GM21786 (cell line): ENCODE measurements around the gene CENPU.

Experiments used
- ATAC-seq: cut with Tn5 transposase; IDR thresholded peaks from one replicate; pipeline ENCODE4 v1.9.1; 2021; ENCODE audit not compliant: unreplicated experiment

CENPU gene

GRCh38 chr4:184713887-184714286 is 20.0 kb downstream of the CENPU start:
- no peak for ATAC-seq

GRCh38 chr4:184712322-184712721 is 21.6 kb downstream of the CENPU start:
- no peak for ATAC-seq

GRCh38 chr4:184706453-184706852 is 27.4 kb downstream of the CENPU start:
- ATAC-seq, result no peak

DNA sequence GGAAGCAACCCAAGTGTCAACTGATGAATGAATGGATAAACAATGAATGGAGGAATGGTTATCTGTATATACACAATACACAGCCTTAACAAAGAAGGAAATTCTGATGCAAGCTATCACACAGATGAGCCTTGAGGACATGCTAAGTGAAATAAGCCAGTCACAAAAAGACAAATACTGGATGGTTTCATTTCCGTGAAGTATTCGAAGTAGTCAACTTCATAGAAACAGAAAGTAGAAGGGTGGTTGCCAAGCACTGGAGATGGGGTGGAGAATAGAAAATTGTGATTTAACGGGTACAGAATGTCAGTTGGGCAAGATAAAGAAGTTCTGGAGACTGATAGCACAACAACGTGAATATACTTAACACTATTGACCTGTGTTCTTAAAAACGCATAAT is 28.2 kb downstream of the CENPU start:
- no peak for ATAC-seq

- ATAC-seq, result no peak
Measured at GRCh38 chr4:184702114-184702513, 31.8 kb downstream of the CENPU start.

GRCh38 chr4:184699941-184700340 is 34.0 kb downstream of the CENPU start:
- no peak for ATAC-seq

- no peak for ATAC-seq
Measured at GRCh38 chr4:184697956-184698355, 35.9 kb downstream of the CENPU start.

- ATAC-seq, result no peak
Measured at GRCh38 chr4:184695178-184695896, 38.6 kb downstream of the CENPU start.

- ATAC-seq, result no peak
Measured at GRCh38 chr4:184694412-184694956, 39.4 kb downstream of the CENPU start.

DNA sequence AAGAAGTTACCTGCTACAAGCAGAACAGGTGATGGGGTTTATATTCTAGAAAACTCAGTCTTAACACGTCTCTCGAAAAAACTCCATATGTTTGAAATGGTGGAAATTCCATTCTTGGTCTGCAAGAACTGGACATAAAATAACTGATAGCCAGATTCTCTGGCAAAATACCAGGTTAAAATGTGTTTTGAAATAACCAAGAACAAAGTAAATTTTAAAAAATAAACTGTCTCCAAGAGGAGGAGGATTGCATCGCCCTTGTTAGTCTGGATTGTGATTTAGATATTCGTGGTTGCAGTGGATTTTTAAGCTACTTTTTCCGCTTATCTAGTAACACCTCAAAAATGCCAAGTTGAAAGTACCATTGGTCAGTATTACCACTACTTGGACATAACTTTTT is 40.8 kb downstream of the CENPU start:
- ATAC-seq, result no peak

GRCh38 chr4:184689681-184690080 is 44.2 kb downstream of the CENPU start:
- no peak for ATAC-seq

DNA sequence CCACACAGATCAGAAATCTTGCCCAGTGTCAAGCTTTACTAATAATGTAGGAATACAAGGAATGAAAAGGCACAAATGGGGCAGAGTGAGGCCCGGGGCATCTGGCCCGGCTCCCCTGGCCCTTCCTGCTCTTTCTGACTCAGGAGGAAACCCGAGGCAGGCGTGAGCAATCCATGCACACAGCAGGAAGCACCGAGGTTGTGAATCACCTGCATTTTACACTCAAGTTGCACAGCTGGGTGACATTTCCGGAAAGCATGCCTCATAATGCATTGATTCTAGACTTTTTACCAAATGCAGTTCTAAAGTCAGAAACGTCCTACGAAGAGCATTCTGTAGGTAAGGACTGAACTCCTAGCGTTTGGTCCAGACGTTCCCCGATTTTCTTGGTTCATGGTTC is 45.4 kb downstream of the CENPU start:
- no peak for ATAC-seq

DNA sequence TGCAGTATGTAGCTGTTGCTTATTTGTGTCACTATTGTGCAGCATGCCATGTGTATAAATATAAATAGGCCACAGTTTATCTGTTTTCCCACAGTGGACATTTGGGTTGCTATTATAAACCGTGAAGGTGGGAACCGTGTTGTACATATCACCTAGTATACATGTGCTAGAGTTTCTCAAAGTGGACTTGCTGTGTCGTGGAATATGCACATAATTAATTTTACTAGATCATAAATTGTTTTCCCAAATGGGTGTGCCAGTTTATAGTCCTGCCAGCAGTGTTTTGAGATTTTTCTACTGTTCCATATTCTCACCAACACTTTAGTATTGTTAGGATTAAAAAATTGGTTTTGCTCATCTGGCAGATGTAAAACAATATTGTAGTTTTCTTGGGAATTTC is 45.9 kb downstream of the CENPU start:
- no peak for ATAC-seq

DNA sequence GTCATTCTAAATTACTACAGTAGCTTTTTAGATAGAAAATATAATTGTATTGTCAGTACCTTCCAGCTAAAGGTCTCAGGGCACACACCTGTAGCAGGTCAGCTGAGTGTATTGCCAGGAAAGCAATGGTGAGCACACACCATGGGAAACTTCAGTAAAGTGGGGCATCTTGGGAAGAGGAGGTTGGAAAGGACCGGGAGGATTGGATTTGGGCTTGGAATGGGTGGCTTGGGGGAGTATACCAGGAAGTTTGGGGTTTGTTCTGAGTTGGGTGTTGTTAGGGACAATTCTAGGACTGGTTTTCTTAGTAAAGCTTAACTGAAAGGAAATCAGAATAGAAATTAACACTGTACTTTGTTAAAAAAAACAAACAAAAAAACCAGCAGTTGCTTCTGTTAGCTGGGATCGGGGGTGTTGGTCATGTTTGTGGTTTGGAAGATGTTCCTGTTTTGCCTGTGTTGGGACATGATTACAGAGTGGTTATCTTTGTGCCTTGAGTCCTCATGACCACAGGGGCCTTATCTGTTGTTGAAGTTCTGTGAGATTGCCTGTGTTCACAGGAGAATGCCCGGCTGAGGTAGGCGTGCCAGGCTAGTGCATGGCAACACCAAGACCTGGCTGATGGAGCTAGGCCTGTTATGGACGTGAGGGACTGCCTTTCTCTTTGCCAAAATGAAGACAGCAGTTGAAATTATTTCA is 49.3 kb downstream of the CENPU start:
- ATAC-seq, result no peak

DNA sequence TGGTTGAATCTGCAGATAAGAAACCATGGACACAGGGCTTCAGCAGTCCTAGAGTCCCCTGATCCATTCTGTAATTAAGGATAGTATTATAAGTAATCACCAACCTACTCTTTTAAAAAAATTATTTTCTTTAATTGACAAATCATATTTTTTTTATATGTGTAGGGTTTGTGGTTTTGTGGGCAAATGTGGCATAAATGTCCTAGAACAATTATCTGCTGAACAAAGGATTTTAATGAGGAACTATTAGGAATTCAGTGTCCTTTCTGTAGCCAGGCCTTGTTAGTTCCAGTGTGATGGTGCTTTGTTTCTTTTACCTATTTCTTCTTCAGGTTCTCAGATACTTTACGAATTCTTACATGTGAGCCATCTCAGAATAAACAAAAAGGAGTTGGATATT is 52.0 kb downstream of the CENPU start:
- ATAC-seq, result no peak

DNA sequence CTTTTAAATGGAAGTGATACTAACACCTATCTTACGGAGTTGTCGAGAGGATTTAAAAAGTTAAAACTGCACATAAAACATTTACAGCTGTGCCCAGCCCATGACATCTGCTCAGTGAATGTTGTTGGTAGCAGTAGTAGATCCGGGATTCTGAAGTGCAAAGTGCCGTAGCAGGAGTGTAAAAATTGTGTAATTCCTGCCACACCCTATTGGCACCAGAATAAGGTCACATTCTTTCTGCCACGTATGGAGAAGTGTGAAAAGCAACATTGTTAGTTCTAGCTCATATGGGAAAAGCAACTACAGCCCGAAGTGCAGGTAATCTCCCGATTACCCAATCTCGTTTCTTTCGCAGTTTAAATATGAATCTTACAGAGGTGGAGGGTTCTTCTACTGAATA is 53.2 kb downstream of the CENPU start:
- ATAC-seq, result no peak

DNA sequence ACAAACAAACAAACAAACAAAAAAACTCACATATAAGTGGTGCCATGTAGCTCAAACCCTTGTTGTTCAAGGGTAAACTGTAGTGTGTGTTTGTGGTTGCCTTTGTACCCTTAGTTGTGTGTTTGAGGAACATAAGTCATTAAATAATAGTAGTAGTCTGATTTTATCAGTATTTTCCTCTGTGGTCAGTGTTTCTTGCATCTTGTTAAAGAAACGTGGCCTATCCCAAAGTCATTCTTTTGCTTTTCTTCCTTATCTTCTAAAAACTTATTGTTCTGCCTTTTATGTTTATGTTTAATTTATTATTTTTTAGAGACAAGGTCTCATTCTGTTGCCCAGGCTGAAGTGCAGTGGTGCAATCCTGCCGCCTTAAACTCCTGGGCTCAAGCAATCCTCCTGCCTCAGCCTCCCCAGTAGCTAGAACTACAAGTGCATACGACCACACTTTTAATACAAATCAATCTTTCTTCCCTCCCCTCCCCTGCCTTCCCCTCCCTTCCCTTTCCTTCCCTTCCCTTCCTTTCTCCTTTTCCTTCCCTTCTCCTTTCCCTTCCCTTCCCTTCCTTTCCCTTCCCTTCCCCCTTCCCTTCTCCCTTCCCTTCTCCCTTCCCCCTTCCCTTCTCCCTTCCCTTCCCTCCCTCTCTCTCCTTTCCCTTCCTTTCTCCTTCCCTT is 57.9 kb downstream of the CENPU start:
- ATAC-seq, result no peak

DNA sequence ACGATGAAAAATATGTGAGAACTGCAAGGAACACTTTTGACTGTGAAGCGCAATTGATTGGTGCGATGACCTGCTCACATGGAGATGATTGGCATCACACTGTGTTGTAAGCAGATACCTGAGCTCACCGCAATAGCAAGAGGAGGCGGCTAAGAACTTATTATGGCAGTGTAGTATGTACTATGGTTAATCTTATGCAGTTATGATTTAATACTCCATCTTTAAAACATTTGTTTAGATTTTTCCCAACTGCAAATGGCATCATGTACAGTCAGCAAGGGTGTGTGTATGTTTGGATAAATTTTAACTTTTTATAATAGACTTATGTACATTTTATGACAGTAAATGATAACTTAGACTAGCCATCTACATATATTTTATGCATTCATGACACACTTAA is 58.9 kb downstream of the CENPU start:
- no peak for ATAC-seq

DNA sequence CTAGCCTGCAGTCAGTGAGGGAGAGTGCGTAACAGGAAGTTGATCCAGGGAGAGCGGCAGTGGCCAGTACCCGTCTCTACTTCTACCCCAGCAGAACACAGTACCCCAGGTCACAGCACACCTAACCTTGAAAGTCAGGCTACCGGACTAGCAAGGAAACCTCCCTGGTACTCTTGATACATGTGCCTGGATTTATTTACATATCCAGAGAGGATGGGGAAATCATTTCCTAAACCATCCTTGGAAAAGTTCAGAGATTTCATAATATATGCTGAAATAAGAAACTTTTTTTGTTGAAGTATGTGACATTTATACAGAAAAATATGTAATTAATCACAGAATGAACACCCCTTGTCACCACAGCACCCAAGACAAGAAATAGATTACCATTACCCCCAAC is 59.9 kb downstream of the CENPU start:
- no peak for ATAC-seq

GRCh38 chr4:184672741-184673140 is 61.2 kb downstream of the CENPU start:
- ATAC-seq, result no peak

GRCh38 chr4:184671101-184671500 is 62.8 kb downstream of the CENPU start:
- no peak for ATAC-seq

- ATAC-seq, result no peak
Measured at GRCh38 chr4:184669251-184669650, 64.6 kb downstream of the CENPU start.
